GM13976 (cell line): Measurements from ENCODE around the gene MRPL38.

Experiments
- DNase-seq: peaks from one replicate; pipeline ENCODE4 v3.0.0; 2012; ENCODE audit warnings: low spot score
- CTCF ChIP-seq: IDR thresholded peaks from 2 replicates; pipeline ENCODE4 v1.5.1; 2012; ENCODE audit warnings: borderline replicate concordance, mild to moderate bottlenecking; ENCODE audit not compliant: insufficient read depth; ENCODE audit errors: extremely low read depth, missing control alignments, control extremely low read depth
- in situ Hi-C: fragments of 300-500 bp; cut with MboI; formaldehyde crosslinking; loops from one replicate; pipeline ENCODE4 v1.12.0; 2022; ENCODE audit warnings: low sequenced_read_pairs, mixed read lengths, inconsistent platforms; ENCODE audit not compliant: unreplicated experiment

MRPL38 gene

GRCh38 chr17:75914643-75915267 lies 10.1 kb upstream of the MRPL38 start:
- DNase-seq: no peak
- in situ Hi-C loops: loop anchor here (5.0 to 25.0 kb wide), 2 partner anchors 98 to 373 kb away; no protein-coding TSS in a partner anchor
- TF ChIP-seq CTCF: no peak

- in situ Hi-C loops: loop anchor here (5.0 to 25.0 kb wide), 2 partner anchors 99 to 374 kb away; no protein-coding TSS in a partner anchor
- no peak for DNase-seq
Observed at GRCh38 chr17:75913537-75914210, 9.0 kb upstream of the MRPL38 start.

GRCh38 chr17:75910699-75911098 lies 6.0 kb upstream of the MRPL38 start:
- DNase-seq: no peak
- in situ Hi-C loops: loop anchor here (5.0 to 25.0 kb wide), 2 partner anchors 102 to 377 kb away; no protein-coding TSS in a partner anchor
- TF ChIP-seq CTCF: no peak

More at GRCh38 chr17:75913537-75914210, 9.0 kb upstream of the MRPL38 start:
- TF ChIP-seq CTCF: no peak

- no peak for TF ChIP-seq CTCF
- DNase-seq: no peak
- in situ Hi-C loops: loop anchor here (5.0 to 25.0 kb wide), 2 partner anchors 102 to 377 kb away; no protein-coding TSS in a partner anchor
Observed at GRCh38 chr17:75909812-75910274, 5.2 kb upstream of the MRPL38 start.

GRCh38 chr17:75909051-75909811 lies 4.5 kb upstream of the MRPL38 start:
- TF ChIP-seq CTCF: no peak
- no peak for DNase-seq
- in situ Hi-C loops: loop anchor here (25.0 kb wide), 1 partner anchor 378 kb away; no protein-coding TSS in a partner anchor

- DNase-seq: no peak
- TF ChIP-seq CTCF: no peak
- in situ Hi-C loops: loop anchor here (25.0 kb wide), 1 partner anchor 379 kb away; no protein-coding TSS in a partner anchor
Observed at GRCh38 chr17:75908201-75908600, 3.5 kb upstream of the MRPL38 start.
